GM19025 (cell line): Measurements from ENCODE around the gene C15orf62.

Source experiments
- ATAC-seq: cut with Tn5 transposase; IDR thresholded peaks from one replicate; pipeline ENCODE4 v1.9.1; 2021; ENCODE audit warnings: mild to moderate bottlenecking, low read depth, moderate library complexity; ENCODE audit not compliant: unreplicated experiment

Gene C15orf62

DNA sequence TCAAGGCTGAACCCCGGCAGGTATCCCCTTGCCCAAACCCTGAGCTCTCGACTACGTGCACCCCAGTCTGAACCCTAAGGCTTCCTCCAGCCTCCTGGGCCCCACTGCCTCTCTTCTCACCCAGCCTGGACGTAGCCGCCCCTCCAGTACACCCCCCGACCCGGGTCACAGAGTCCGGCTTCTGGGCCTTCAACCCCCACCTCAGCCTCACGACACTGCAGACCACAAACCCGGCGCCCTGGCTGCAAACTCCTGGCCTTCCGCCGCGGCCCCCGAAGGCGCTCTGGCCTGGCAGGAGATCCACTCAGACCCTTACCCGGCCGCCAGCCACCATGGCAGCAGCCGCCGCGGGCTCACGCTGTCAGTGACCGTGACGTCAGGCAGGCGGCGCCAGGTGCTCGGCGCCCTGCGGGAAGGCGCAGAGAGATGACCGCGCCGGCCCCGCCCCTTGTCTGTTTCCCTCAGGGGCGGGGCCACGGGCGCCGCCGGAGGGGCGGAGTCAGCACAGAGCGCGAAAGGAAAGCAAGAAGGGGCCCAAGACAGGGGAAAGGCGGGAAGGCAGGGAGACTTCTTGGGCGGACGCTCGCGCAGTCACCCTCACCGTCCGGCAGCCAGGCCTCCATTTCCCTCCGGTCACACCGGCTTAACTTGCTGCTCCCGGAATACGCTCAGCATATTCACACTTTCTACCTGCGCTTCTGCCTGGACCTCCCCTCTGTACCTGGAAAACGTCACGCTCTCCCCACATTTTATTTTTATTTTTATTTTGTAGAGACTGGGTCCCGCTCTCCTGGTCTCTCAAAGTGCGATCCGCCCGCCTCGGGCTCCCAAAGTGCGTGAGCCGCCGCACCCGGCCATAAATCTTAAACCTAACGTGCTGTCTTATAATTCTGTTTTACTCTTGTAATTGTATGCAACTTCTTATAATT lies 14.6 kb upstream of the C15orf62 start, which contains the start of gene RMDN3:
Gene RMDN3 (minus strand): TSS at position 372 of the 929 bp plus-strand sequence. CDS start 471 bp downstream, outside the sequence.
- peak; percentile 79 for ATAC-seq

DNA sequence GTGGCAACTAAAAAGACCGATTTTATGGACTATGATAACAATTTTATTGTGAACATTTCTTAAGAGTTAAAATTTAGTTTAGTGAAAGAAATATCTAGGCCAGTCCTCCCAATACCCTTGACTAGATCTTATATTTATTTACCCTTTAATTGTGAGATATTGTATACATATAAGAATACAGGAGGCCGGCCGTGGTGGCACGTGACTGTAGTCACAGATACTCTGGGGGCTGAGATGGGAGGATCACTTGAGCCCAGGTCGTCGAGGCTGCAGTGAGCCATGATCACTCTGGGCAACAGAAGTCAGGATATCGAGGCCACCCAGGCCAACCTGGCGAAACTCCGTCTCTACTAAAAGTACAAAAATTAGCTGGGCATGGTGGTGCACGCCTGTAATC lies 14.0 kb upstream of the C15orf62 start:
- no peak for ATAC-seq

DNA sequence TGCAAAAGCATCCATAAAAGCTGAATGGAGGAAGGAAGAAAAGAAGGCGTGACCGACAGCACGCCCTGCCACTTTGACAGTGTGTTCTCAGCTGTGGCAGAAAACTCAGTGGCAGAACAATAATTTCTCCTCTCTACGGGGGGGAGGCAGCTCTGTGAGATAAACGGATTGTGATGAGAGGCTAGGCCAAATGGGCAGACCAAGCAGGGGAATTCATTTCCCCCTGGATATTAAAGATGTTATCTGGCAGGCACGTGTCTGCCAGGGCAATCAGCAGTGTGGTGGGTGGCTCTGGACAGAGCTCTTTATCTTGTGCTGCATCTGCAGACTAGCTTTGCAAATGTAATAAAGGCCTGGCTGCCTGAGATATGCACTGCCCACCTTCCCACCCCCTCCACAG lies 12.8 kb upstream of the C15orf62 start:
- ATAC-seq = no peak

DNA sequence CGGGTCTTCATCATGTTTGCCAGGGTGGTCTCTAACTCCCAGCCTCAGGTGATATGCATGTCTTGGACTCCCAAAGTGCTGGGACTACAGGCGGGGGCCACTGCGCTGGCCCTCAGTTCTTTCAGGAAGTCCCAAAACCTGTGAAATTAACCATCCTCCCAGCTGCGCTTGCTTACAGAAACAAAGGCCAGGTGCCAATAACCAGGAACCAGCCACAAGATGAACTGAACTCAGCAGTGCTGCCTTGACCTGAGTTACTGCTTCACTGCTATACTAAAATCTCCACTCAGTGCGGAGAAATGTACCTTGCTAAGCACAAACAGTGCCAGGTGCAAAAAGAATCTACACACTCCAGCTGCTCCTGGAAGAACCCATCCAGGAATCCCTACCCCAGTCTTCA lies 9.8 kb upstream of the C15orf62 start:
- no peak for ATAC-seq

DNA sequence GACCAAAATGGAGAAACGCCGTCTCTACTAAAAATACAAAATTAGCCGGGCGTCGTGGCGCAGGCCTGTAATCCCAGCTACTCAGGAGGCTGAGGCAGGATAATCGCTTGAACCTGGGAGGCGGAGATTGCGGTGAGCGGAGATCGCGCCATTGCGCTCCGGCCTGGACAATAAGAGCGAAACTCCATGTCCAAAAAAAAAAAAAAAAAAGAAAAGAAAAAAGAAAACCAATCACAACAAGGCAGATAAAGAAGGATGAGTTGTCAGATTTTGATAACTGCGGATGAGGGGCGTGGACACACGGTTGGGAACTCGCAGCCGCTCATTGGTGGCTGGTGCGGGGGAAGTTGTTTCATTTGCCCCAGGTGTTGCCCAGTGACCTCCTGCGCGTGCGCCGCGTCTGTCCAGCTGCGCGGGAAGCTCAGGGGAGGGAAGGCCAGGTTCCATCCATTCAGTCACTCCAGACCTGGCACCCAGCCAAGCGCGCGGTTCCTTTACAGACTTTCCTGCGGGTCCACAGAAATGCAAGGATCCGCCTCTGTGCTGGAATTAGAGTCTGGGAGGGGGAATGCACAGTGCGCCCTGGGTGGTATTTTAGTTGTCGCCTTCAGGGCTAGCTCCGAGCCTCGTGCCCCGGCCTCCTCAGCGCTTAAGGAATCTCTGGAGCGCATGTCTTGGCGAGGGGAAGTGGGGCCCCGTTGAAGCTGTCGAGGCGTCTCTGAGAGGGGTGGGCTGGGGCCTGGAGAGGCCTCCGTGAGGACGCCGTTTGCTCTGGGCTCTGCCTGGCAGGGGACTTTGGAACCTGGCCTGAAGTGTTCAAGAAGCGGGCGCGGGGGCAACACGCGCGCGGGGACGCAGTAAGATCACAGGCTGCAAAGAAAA lies 6.6 kb upstream of the C15orf62 start:
- no peak for ATAC-seq

DNA sequence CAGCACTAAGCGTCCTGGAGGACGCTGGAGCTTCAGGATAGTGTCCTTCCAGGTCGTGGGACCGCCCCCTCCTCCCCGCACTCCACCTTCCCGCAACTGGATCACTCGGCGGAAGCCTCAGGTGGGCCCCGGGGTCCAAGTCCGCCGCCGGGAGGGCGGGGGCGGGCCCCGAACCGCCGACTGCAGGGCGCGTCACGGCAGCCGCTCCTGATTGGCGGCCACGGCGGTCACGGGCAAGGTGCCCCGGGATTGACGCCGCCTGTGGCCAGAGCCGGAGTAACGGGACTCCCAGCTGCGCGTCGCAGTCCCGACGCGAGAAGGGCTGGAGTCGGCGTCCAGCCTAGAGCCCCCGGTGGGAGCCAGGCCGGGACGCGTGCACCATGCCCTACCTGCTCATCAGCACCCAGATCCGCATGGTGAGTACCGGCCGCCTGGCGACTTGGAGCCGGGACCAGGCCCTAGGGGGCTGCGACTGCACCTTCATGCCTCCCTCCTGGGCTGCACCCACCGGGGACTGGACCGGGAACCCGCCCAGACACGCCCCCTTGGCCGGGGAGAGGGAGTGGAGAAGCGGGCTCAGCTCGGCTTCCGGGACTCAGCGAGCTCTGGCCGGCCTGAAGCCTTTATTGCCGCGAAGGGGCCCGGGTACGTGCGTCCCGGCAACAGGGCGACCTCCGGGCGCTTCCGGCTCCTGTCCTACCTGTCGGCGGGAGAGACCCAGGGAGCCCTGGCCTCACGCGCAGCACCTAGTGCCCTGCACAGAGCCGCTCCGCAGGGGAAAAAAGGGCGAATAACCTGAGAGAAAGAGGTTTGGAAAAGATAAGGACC lies 5.8 kb upstream of the C15orf62 start, which contains the start of gene GCHFR:
Gene GCHFR (plus strand): TSS at position 268 of the 828 bp plus-strand sequence. CDS start 113 bp downstream, at position 381.
- ATAC-seq = peak; percentile 40

DNA sequence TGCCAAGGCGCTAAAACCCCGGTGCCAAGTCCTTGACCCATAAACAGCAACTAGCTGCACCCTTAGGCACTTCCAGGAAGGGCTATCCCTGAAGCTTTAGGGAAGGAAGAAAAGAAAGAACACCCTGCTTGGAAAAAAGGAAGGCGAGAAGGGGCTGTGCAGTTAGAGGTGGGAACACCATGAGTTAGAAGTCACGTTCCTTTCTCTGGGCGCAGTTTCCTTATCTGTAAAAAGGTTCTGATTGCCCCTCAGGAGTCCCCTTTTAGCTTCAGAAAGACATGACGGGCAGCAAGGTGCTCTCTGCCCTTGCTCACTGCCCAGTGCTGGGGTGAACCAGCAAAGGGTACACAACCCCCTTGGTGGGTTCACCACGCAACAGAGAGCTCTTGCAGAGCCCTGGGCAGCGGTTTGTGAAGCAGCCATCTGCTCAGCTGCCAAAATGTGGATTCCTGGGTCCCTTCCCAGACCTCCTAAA lies 5.1 kb upstream of the C15orf62 start:
- ATAC-seq = no peak

DNA sequence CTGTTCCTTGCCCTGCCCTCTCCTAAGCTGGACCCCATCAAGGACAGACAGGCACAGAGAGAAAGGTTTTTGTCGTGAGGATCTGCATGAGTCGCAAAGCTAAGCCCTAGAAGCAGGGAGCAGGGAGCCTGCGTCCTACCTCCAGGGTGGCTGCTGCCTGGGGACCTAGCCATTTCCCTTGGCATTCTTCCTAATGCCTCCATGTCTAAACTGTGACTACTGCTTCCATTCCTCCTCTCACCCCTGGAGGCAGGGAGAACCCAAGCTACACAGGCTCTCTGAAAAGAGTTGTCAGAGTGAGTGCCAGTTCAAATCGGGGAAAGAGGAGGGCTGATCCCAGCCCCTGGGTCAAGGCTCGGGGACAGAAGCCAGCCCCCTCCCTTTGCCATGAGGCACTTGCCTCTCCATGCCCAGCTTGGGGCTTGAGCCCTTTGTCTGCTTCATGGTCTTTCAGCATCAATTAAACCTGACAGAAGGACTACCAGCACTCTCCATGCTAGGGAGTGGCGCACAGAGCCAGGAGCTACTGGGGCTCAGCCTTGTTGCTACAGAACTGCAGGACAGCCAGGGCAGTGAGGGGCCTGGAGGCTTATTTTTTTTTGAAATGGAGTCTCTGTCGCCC lies 3.5 kb upstream of the C15orf62 start:
- ATAC-seq = no peak

DNA sequence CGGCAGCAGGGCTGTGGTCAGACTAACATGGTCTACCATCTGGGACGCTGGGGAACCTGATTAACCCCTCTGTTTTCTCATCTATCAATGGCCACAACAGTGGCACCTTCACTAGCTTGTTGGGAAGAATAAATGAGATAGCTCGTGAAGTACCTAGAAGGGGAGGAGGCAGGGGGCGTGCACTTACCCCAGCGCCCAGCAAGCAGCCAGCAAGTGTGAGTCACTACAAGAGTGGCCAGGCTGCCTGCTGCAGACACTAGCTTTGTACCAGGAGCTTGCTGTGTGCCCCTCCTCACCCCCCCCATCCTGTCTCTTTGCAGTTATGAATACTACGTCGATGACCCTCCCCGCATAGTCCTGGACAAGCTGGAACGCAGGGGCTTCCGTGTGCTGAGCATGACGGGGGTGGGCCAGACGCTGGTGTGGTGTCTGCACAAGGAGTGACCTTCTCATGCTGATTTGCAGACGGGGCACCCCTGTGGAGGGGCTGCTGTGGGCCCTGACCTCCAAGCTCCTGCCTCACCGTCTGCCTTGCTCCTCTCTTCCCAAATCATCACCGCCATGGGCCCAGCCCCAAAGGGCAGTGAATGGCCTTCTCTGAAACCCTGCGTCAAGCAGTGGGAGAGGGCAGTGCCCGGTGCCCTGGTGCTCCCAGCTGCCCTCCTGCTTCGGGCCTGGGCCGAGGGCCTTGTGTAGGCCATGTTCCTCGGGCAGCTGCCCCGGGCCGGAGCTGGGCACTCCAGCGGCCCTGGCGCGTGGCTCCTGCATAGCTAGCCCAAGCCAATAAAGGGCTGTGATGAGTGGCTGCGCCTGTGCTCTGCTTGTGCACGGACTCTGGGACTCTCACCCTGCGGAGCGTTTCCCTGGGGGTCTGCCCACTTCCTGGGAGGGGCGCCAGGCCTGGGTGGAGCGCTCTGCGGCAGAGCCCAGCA lies 2.6 kb upstream of the C15orf62 start:
- no peak for ATAC-seq

DNA sequence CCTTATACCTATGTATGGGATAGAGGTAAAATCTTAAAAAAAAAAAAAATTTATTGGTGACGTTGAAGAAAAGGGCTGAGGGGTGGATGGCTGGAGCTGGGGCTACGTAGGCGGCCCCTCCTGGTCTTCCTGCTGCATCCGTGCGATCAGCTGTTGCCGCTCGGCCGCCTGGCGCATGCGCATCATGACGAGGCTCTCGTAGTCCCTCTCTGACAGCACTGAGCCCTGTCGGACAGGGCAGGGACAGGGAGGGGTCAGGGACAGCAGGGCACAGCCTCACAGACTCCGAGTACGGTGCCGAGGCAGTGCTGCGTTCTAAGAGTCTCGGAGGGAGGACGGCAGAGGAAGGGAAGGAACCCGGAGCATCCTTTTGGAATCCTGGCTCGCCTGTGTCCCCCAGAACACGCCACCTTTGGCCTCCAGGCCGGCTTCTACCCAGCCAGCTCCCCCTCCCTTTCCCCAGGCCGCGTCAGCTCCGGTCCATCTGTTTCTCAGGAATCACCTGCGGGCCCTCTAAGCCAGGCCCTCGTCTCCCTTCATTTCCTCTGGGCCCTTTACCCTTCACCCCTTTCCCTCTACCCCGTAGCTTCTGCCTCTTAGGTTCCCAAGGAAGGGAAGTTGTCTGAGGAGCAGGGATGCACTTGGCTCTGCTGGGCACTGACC lies 1.8 kb upstream of the C15orf62 start:
- ATAC-seq = no peak

DNA sequence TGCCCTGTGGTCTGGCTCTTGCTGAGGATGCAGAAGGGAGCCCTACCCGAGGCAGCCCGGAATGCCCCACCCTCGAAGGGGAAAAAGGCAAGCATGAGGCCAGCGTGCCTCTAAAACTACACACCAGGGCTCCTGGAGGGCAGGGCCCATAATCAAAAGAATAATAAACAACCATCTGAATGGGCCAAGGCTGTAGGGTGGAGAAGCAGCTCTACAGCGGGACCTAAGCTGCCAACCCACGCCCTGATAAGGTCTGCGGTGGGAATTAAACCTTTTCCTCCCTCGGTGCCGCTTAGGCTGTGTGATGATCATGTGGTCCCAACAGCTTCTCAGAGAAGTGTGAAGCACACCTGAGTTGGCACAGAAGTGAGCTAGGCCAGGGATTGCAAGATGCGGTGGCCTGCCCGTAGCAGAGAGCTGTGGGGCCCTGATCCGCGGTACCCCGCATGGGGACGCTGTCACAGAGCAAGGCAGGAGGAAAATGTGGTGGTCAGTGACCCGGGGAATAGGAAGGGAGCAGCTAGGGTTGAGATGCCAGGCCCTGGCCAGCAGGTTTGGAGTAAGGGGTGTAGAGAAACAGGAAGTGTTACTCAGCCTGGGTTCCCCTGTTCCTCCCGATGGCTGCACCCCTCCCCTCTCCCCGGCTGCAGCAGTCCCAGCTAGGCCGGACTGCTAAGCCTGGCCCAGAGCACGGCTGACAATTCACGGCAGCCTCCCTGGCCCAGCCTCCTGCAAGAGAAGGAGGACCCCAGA lies 1.1 kb upstream of the C15orf62 start:
- no peak for ATAC-seq

DNA sequence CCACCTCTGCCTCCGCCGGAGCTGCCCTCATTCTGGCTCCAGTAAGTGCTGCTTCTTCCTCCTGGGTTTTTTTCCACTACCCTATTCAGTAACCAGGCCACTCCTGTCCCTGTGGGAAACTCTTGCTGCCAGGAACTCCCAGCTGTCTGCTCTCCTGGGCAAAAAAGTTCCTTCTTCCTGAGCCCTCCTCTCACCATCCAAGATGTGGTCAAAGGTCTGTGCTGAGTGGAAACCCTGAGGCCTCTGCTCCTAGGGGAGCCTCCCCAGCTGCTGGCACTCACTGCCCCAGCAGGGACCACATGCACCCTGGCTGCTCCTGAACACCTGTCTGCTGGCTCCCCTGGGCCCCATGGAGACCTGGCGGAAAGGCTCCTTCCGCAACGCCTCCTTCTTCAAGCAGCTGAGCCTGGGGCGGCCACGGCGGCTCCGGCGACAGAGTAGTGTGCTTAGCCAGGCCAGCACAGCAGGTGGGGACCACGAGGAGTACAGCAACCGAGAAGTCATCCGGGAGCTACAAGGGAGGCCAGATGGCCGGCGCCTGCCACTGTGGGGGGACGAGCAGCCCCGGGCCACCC lies 454 bp downstream of the C15orf62 start:
- ATAC-seq = no peak

DNA sequence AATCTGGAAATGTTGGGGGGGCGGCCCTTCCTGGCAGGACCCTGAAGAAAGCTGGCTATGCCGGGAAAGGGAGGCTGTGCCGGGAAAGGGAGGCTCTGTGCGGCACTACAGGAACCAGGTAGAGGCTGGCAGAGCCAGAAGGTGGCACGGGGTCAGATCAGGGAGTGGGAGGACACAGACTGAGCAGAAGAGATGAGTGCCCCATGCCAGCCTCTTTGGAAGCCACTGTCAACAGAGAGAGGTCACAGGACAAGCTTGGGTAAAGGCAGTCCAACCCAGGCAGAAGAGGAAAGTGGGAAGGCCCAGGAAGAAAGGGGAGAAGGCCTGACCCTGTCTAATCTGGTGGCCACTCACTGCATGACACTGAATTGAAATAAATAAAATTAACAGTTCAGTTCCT lies 1.5 kb downstream of the C15orf62 start:
- no peak for ATAC-seq

DNA sequence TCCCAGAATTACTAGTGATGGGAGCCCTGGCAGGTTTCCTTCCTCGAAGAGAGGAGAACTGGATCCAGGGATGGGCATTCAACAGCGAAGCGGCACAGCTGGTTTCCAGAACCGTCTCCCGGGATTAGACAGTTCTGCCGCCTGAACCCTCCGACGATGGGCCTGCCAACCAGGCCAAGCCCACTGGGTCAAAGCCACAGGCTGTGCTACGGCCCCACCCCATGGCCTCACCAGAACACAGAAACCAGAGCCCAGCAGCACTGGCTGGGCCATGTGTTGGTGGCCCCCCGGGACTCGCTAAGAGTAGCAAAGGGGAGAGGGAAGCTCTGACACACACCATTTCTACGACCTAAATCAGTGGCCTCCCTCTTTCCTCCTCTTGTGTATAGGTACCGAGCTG lies 2.2 kb downstream of the C15orf62 start:
- no peak for ATAC-seq

DNA sequence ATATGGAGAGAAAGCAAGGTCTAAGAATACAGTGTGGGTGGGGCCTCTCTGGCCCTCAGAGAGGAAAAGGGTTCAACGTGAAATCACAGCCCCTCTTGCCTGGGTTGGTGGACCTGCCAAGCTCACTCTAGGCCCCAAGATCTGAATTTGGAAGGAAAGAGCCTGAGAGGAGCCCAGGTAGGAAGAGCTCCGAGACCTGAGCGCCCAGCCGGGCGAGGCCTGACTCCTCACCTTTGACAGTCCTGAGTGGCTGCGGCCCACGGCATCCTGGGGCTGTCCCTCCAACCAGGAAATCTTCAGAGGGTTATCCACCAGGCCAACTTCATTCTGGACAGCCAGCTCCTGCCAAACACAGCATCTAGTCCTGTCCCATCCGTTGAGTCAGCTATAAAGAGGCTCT lies 3.7 kb downstream of the C15orf62 start:
- ATAC-seq = no peak

DNA sequence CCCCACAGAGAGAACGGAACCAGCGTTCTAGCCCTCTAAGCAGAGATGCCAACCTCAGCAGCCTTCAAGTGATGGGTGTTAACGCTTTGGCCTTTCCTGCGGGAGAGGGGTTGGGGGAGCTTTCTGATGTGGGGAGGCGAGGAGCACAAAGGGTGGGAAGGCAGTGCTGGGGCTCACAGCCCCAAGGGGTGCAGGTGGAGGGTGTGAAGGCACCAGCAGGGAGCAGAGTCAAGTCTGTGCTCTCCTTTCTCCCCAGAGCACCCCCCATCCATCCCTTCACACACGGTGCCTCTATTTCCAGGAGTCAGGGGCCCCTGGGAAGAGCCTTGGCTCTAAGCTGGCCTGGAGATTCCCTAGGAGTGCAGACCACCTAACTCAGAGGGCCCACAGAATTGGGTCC lies 4.1 kb downstream of the C15orf62 start:
- no peak for ATAC-seq

DNA sequence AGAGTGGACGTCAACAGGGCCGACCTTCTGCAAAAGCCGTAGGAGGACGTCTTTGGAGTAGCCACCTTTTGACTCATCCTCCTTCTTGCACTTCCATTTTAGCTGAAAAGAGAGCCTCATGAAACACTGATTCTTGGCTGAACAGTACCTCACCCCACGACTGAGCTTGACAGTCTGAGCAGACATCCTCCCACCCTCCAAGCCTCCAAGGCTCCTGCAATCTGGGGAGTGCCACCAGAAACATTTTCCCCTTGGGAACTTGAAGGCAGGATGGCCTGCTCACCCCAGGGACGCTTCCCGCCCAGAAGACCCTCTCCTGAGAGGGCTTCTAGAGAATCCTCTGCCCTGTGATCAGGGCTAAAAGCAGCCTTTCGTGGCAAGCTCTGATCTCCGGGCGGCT lies 5.2 kb downstream of the C15orf62 start:
- no peak for ATAC-seq
